Testis (tissue), 2 donors: Measurements from ENCODE around the gene IL6R.

Experiments used
- POLR2A ChIP-seq: fragments of 450-650 bp; IDR thresholded peaks from one replicate; pipeline ENCODE4 v1.6.1; 2017; ENCODE audit warnings: antibody characterized with exemption, mild to moderate bottlenecking, moderate library complexity
- TF ChIP-seq, protein P1 (sequence below), 3 experiments: fragments of 450-650 bp in 2 of 3; fragments of 200-600 bp in 1 of 3; sonication (generic) in 1 of 3; IDR thresholded peaks; one replicate each; pipeline ENCODE4 v1.5.1; 2016 to 2019; ENCODE audit warnings: antibody characterized with exemption in 3 of 3, mild to moderate bottlenecking in 2 of 3, moderate library complexity in 1 of 3

DNA sequence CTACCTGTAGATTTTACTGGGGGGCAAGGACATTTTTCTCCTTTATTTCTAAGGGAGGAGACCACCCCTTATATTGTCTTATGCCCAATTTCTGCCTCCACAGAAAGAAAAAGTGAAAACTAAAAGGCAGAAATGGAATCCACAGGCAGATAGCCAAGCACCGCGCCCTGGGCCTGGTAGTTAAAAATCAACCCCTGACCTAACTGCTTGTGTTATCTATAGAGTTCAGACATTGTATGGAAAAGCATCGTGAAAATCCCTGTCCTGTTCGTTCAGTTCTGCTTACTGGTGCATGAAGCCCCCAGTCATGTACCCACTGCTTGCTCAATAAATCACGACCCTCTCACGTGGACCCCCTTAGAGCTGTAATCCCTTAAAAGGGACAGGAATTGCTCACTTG is 33.7 kb upstream of the IL6R start:
- no peak for TF ChIP-seq POLR2A
- TF ChIP-seq, protein P1, sequence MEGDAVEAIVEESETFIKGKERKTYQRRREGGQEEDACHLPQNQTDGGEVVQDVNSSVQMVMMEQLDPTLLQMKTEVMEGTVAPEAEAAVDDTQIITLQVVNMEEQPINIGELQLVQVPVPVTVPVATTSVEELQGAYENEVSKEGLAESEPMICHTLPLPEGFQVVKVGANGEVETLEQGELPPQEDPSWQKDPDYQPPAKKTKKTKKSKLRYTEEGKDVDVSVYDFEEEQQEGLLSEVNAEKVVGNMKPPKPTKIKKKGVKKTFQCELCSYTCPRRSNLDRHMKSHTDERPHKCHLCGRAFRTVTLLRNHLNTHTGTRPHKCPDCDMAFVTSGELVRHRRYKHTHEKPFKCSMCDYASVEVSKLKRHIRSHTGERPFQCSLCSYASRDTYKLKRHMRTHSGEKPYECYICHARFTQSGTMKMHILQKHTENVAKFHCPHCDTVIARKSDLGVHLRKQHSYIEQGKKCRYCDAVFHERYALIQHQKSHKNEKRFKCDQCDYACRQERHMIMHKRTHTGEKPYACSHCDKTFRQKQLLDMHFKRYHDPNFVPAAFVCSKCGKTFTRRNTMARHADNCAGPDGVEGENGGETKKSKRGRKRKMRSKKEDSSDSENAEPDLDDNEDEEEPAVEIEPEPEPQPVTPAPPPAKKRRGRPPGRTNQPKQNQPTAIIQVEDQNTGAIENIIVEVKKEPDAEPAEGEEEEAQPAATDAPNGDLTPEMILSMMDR (IDR thresholded peaks at IDR 0.05) = no peak
